NCI-H1694 treated with DMSO at 0.1 percent for 48 hours (cell line): ENCODE measurements around the gene CCDC85A.

Experiments used
- DNase-seq: peaks from one replicate; lab custom pipeline; 2025; lab: John Stamatoyannopoulos, UW

The CCDC85A gene

DNA sequence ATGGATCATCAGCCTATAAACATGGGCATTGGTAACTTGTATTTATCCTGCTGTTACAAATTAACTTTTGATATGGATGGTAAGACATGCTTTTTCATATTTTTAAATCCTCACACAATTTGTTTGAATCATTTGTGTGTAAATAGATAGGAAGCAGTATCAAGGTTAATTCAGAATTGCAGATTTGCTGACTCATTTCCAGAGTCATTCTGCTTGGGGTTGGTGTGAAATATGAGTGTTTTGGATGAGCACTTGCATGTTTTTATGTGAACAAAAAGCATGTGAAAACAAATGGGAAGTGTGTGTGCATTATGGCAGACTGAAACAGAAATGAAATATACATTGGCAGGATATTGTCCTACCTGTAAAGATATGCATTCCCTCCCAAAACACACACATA lies 11.8 kb downstream of the CCDC85A start:
- no peak for DNase-seq

DNA sequence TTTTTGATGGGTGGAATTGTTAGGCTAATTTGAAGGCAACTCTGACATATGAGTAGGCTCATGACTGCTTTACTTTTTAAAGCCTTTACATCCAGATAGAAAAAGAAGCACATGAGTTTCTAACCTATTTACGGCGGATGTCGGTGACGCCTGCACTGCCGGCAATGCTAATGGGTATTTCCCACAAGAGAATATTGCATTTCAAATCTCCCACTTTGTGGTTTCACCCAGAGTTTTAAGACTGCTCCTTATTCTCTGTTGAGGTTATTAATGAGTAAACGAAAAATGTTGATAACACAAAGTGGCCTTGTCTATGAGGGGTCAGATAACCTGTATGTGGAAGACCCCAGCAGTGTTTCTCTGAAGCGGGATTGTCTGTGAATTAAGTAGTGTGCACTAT lies 14.0 kb downstream of the CCDC85A start:
- DNase-seq: no peak

DNA sequence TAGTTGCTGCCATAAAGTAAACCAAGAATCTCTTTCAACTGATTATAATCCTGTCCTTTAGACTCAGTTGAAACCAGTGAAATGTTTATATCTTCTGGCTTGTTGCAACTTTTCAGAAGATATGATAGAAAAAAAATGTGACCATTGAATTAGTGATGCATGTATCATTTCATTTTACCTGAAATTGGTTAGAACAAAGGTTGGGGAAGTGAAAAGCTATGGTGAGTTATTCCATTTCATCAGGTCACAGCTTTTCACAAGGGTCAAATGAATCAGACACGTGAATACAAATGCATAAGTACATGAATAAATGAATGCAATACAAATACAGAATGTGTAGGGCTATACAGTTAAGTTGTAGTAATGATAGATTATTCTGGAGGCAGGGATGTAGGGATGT lies 15.1 kb downstream of the CCDC85A start:
- no peak for DNase-seq

DNA sequence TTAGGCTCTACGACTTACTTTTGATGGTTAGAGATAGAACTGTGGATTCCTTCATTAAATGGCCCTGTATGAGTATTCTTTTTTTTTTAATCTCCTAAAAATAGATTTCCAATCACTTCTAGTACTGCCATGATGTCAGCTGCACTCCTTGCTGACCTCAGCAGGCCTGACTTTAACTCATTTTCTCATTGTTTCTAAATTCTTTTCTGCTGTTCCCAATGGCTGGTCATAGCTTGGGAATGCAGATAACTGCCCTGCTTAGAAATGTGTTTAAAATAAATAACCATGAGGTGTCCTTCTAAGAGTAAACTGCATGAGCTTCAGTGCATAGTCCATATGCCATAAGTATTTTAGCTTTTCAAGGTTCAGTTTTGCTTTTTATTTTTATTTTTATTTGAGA lies 15.7 kb downstream of the CCDC85A start:
- no peak for DNase-seq

DNA sequence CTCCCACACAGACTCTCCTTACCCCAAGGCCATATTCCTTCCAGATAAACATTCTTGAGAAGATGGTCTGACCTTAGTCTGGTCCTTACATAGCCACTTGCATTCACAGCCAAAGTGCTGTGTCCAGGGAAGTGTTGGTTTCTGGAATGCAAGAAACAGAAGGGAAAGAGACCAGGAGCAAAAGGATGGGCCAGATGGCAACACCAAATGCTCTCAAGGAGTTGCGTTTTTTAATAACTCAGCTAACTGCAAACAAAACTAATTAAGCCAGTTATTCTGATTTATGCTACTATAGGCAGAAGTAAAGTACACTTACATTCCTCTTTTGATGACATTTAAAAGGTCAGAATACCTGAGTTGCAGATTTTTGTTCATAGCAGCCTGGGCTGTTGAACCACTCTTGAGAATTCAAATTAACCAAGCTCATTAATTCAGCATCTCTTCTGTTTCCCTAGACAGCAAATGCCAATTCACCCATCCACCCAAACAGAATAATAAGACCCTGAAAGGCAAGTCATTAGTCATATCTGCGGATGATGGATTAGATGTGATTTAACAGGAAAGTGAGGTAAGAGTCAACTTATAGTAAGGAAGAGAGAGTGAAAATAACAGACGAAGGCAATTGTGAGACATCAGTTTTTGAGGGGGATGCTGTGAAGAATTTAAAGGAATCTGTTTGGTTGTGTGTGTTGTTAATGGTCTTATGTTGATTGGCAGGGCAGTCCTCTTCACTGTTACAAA lies 18.8 kb downstream of the CCDC85A start:
- no peak for DNase-seq

DNA sequence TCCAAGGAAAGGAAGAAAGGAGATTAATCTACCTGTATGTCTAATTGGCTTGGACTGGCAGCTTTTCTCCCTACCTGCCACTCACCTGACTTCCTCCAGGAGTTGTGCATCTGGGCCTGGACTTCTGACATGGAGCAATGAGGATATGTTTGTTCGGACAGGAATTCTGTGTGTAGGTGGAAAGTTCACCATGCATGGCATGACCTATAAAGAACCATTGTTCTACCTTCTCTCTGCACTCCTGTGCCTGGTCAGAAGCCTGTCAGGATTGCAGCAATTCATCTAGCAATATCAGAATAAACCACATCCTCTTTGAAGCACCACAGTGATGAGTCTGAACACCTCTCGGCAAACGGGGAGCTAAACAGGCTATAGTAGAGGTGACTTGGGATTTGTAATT lies 20.8 kb downstream of the CCDC85A start:
- no peak for DNase-seq

DNA sequence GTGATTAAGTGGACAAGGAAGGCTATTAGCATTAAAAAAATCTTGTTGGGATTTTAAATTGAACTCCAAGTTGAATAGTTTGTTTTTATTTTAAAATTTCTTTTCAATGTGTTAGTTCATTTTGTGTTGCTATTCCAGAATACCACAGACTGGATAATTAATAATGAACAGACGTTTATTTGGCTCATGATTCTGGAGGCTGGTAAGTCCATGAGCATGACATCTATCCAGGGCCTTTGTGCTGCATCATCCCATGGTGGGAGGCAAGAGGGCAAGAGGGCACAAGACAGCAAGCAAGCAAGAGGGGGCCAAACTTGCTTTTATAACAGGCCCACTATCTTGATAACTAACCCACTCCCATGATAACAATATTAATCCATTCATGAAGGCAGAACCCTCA lies 22.5 kb downstream of the CCDC85A start:
- DNase-seq: no peak

DNA sequence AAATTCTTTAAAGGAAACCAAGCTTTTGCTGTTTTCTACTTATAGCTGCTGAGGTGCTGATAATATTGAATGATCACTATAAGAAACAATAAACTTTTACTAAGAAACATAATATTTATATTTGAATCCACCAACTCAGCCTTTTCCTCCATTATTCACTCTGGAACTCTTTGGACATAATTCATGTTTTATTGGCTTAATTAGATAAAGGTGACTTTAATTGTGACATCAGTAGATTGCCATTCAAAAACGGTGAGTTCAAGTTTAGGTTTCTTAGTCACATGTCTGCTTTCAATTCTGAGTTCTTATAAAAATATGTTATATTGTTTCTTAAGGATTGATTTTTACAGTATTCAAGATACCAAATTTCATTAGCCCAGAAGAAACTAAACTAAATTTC lies 24.0 kb downstream of the CCDC85A start:
- no peak for DNase-seq

DNA sequence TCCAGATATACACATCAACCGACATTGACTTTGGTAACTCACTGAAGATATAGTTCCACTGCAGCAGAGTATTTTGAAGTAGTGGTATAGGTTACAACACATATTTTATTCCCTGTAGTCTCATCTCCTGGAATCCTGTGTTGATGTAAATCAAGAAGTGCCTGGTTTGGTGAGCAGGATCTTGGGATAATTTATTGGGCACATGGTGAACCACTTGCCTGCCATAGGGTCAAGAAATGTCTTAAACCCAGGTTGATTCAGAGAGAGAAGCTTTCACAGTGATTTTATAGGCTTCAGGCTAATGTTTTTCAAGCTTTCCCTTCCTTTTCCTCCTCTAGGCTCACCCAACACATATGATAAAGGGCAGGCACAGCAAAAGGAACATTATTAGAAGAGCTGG lies 24.6 kb downstream of the CCDC85A start:
- no peak for DNase-seq

DNA sequence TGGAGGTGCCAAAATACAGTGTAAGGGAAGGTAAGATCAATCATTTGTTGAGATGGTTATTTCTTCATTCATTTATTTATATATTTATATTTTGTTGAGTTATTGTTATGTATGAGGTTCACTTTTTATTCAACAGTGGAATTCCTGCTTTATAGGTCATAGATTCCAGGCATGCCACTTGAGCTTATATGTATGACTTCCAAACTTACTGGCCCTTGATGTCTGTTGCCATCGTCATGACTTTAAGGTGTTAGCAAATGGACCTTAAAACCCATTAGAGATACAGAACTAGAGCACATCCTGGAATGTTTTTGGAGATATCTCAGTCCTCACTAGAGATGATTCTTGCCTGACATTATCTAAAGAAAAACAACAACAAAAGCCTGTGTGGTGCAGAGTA lies 25.9 kb downstream of the CCDC85A start:
- DNase-seq: no peak

DNA sequence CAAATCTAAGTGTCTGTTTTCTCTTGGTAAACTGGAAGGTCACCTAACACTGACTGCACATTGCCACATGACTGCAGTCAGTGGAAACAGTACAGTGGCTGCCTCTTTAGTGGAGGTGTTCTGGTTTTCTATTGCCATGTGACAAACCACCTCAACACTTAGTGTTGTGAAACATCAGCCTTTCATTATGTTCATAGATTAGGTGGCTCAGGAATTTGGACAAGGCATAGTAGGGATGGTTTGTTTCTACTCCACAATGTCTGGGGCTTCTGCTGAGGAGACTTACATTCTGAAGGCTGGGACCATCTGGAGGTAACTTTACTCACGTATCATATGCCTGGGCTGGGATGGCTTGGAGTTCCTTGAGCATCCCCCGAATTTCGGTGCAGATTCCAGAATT lies 26.5 kb downstream of the CCDC85A start:
- DNase-seq: no peak

DNA sequence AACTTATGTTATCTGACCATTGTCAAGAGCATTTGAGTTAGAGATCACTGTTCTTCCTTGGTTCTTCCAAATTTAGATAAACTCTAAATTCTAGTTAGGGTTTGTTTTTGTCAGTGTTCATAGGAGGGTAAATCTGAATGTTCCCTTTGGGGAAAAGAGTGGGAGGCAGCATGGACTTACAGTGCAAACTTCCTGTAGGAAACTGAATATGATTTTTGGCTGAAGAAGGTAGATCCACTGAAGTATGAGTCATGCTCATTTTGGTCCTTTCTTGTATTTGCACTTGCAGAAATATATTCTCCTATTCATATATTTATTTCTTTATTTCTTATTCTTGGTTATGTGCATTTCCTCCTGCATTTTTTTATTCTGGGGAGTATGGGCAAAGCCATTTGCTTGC lies 27.3 kb downstream of the CCDC85A start:
- DNase-seq: no peak

DNA sequence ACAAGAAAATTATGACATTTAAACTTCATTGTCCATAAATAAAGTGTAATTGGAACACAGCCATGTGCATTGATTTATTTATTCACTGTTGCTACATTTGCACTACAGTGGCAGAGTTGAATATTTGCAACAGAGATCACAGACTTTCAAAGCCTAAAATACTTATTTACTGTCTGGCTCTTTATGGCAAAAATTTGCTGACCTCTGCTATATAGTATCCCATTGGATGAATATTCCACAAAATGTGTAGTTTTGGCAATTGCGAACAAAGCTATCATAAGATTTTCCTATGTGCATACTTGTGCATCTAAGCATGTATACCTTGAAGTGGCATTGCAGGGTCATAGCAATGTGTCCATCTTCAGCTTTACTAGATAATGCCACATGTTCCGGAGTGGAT lies 32.1 kb downstream of the CCDC85A start:
- DNase-seq: no peak

DNA sequence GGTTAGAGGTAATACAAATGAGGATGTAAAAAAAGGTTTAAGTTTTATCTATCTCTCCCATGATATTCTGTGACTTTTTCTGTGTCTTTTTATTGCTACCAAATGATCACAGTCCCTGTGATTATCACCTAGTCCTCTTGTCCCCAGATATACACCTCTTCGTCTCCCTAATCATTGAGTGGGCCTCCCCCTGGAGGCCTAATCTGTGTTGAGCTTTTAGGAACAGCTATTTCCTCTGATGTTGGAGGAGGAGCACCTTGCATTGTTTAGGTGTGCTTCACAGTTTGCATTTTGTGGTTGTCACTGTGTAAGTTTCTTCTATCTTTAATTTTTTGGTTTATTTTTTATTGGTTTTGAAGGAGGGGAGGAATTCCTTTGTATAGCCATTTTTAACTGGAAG lies 33.3 kb downstream of the CCDC85A start:
- DNase-seq: no peak

DNA sequence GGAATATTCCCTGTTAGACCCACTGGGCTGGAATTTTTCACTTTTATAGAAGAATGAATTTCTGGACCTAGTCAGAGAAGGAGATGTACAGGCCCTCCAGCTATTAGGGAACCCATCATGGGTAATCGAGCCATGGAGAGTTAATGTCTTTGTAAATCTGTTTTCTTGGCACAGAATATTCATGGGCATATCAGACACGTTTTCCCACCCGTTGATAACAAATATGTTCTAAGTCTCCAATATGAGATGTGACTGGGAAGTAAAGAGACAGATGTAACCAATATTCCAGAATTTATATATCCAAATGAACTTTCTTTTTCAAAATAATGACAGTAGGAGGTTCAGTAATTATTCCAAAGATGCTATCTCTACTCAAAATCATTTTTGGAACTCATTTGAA lies 38.7 kb downstream of the CCDC85A start:
- no peak for DNase-seq

DNA sequence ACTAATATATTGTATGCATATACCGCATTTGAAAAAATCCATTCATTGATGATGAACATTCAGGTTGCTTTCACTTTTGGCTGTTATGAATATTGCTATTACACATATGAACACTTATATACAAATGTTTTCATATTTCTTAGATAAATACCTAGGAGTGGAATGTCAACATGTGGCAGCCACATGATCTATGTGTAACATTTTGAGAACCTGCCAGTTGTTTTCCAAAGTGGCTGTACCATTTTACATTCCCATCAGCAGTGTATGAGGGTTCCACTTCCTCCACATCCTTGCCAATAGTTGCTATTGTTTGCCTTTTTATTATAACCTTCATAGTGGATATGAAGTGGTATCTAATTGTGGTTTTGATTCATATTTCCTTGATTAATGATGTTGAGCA lies 40.5 kb downstream of the CCDC85A start:
- no peak for DNase-seq

DNA sequence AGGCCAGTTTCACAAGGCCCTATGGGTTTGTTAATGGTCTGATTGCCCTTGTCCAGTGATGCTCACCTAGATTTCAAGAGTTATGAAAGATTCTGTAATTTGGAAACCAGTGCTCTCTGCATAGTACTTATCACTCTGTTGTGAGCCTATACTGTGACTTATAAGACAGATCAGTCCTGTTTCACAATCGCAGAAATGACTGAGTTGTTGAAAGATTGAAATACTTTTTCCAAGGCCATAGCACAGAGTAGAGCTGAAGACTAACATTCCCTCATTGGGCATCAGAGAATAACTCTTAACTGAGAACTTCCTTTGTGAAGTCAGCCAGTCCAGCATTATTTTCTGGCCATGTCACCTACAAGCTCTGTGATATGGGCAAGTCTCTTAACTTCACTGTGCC lies 44.0 kb downstream of the CCDC85A start:
- DNase-seq: no peak

DNA sequence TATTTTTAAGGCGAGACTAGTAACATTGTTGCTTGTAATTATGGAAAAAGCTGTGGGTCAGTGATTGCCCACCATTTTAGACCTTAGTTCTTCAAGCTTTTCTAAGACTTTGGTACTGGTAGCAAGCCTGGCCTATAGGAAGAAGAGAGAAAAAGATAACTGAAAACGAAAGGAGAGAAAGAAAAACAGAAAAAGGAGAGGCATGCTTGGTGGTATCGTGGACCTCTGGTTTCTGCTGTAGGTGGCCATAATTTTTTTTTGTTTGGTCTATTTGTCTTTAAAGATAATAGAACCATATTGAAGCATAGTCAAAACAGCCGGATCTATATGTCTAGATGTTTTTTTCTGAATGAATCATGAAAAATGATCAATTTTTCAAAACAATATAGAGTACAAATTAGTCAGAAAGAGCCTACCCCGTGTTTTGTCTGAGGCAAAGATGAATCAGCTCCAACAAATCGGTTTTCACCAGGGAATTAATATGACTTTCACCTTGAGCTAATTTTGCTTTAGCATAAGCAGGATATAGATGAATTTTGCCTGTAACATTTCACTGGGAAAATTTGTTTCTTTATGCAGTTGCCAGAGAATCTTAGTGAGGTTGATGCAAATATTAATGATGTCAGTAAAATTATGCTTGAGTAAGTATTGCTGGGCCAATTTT lies 45.7 kb downstream of the CCDC85A start:
- DNase-seq: no peak

DNA sequence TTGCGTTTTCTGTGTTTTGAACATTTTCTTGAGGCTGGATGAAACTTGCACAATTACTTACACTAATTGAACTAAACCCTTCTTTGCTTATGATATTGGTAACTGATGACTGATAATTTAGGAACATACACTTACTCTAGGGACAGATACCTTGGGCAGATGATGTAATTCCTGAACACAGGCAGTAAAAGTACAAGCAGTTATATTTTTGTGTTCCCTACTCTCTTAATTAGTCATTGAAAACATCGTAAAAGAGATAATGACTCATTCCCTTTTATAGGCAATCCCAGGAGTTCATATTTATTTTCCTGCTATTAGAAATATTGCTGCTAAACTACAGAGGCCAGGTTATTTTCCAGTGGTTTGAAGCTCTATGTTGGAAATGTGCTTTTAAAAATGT lies 46.4 kb downstream of the CCDC85A start:
- no peak for DNase-seq

DNA sequence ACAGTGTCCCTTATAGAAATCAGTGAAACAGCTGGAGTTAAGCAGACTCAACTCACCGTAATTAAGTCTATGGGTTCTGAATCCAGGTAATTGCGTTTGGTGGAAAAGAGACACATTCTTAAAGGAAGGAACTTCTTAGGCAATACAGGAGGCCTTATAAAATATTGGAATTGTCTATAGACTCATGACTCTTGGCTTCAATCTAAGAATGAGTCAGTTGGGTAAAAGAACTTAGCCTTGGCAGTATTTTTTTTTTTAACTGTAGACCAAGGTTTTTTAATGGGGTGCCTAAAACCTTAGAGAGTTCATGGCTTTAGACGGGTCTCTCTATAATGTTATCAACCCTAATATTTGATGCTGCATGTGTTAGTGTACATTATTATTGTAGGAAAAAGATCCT lies 47.6 kb downstream of the CCDC85A start:
- DNase-seq: no peak

DNA sequence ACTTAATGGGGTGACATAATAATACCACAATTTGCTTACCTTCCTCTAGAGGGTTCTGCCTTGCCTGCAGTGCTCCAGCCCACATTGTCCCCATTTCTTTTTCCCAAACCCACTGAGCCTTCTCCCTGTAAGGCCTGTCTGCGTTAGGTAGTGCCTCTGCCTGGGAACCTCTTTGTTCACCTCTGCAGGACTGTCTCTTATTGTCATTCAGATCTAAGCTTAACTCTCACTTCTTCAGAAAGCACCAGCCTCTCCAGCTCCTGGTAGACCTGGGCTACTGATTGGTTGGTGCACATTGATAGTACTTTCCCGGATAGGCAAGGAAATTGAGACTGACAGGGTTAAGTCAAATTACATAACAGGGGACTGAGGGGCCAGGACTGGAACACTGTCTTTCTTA lies 49.1 kb downstream of the CCDC85A start:
- no peak for DNase-seq

DNA sequence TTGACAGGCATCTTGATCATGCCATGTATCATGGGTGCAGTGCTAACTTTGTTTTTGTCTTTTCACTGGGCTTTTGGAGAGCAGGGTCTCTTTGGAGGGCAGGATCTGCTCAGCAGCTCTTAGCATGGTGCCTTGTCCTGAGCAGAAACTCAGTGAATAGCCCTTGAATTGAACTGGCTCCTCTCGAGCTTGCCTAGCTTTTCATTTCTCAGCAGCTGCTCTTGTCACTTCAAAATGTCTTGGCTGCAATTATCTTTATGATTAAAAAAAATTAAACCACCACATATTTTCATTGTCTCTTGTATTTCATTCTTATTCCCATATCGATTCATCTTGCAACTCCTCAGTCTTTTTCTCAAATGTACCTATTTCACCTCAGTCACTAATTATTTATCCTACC lies 50.5 kb downstream of the CCDC85A start:
- no peak for DNase-seq

DNA sequence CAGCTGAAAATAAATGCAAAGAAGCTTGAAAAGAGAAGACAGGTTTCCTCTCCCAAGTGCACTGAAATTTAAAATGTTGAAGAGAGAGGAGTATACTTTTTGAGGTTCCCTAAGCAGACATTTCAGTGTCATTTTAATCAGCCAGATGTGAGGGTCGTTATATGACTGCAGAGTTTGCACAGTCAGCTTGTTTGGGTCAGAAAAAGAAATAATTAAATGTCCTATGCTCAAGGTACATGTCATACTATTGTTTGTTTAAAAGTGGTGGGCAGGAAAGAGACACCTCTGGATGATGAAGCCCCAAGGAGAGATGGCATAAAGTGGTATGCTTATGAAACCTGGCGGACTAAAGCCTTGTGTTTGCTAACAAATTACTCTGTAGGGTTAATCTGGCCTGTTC lies 55.2 kb downstream of the CCDC85A start:
- no peak for DNase-seq

DNA sequence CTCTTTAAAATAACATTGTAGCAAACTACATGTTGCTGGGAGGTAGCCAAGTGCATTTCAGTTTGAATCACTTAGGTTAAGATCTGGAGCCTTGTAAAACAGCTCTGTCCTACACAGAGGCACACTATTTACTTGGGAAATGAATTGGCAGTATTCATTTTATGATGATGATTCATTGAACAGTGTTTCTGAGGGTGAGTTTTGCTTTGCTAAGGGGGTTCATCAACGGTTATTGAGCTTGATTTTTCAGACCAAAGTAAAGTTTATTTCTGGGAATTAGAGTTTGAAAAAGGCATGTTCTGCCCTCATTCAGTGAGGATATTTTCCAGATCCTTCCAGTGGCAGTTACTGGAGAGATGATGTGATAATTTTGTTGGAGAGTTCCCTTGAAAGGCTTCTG lies 55.6 kb downstream of the CCDC85A start:
- no peak for DNase-seq
